H1 (cell line): ENCODE measurements around the gene VIT. TPM values are rescaled to one million over a fixed set of nuclear protein-coding genes. Genes with fewer than 3 reads are reported as not detected.

Experiments
- CTCF ChIA-PET: fragments of 300-600 bp; sonication (Branson Sonifier 250); formaldehyde crosslinking; loops from one replicate; lab custom pipeline; 2021; ENCODE audit not compliant: partially characterized antibody; lab: Charles Lee
- POLR2A ChIA-PET: fragments of 300-600 bp; sonication (Branson Sonifier 250); formaldehyde crosslinking; loops from one replicate; lab custom pipeline; 2021; ENCODE audit warnings: inconsistent platforms; ENCODE audit not compliant: partially characterized antibody; lab: Charles Lee
- DNase-seq, 2 experiments: peaks; one replicate each; pipeline versions ENCODE4 v3.0.0 to v3.0.0-alpha.2; 2010 to 2022; ENCODE audit warnings: low spot score in 2 of 2, low read depth in 1 of 2, mixed read lengths in 1 of 2
- FAIRE-seq: peaks from 2 replicates; lab custom pipeline; 2011; peaks lifted over from hg19 to GRCh38; lab: Jason Lieb, UNC
- H2AFZ ChIP-seq: 2 replicates; pipeline ENCODE4 v1.8.1; 2012; ENCODE audit warnings: low read length, inconsistent platforms
- H2AK5ac ChIP-seq: 2 replicates; pipeline ENCODE4 v1.6.1; 2013; ENCODE audit warnings: low read depth, low read length
- H2BK120ac ChIP-seq: replicated peaks from 2 replicates; pipeline ENCODE3; 2013; ENCODE audit warnings: low read depth, low read length, inconsistent platforms
- H2BK12ac ChIP-seq: 2 replicates; pipeline ENCODE4 v1.6.1; 2013; ENCODE audit warnings: low read depth, low read length
- H2BK15ac ChIP-seq: 2 replicates; pipeline ENCODE4 v1.6.1; 2013; ENCODE audit warnings: low read length
- H2BK20ac ChIP-seq: 2 replicates; pipeline ENCODE4 v1.6.1; 2013; ENCODE audit warnings: low read length
- H2BK5ac ChIP-seq: 2 replicates; pipeline ENCODE4 v1.6.1; 2013; ENCODE audit warnings: low read depth, low read length
- H3K14ac ChIP-seq: 2 replicates; pipeline ENCODE4 v1.6.1; 2013; ENCODE audit warnings: inconsistent platforms; ENCODE audit not compliant: insufficient read length
- H3K18ac ChIP-seq: 2 replicates; pipeline ENCODE4 v1.6.1; 2013; ENCODE audit warnings: low read length; ENCODE audit errors: extremely low read depth
- H3K23ac ChIP-seq: 2 replicates; pipeline ENCODE4 v1.6.1; 2013; ENCODE audit warnings: inconsistent platforms; ENCODE audit not compliant: insufficient read length
- H3K23me2 ChIP-seq: 2 replicates; pipeline ENCODE4 v1.6.1; 2013; ENCODE audit warnings: low read depth, low read length
- H3K27ac ChIP-seq: 2 replicates; pipeline ENCODE4 v1.6.1; 2011; ENCODE audit warnings: low read depth, low read length, inconsistent platforms
- H3K27me3 ChIP-seq, 4 experiments: replicated peaks in 1 of 4; 1 replicate in 1 of 4; 2 replicates in 3 of 4; pipeline versions ENCODE4 v1.6.1 to v1.8.1; 2011 to 2013; ENCODE audit warnings: low read length in 3 of 4, mild to moderate bottlenecking in 3 of 4, inconsistent platforms in 2 of 4, mixed read lengths in 2 of 4, moderate library complexity in 1 of 4; ENCODE audit not compliant: control insufficient read depth in 3 of 4, insufficient read depth in 3 of 4; ENCODE audit errors: extremely low read depth in 1 of 4
- H3K36me3 ChIP-seq, 4 experiments: 2 replicates each; pipeline versions ENCODE4 v1.6.1 to v1.8.1; 2011 to 2013; ENCODE audit warnings: mild to moderate bottlenecking in 4 of 4, low read length in 3 of 4, moderate library complexity in 2 of 4, control low read depth in 1 of 4, inconsistent platforms in 1 of 4; ENCODE audit not compliant: insufficient read depth in 4 of 4, control insufficient read depth in 2 of 4
- H3K4ac ChIP-seq: replicated peaks from 2 replicates; pipeline ENCODE3; 2013; ENCODE audit warnings: low read length, low read depth, mixed read lengths, inconsistent platforms; ENCODE audit not compliant: insufficient read length
- H3K4me1 ChIP-seq, 4 experiments: replicated peaks in 1 of 4; 1 replicate in 1 of 4; 2 replicates in 3 of 4; pipeline versions ENCODE4 v1.6.1 to v1.8.1; 2011 to 2013; ENCODE audit warnings: low read length in 3 of 4, inconsistent platforms in 2 of 4, mixed read lengths in 1 of 4; ENCODE audit not compliant: insufficient read depth in 4 of 4, control insufficient read depth in 3 of 4
- H3K4me2 ChIP-seq, 2 experiments: 2 replicates each; pipeline versions ENCODE4 v1.6.1 to v1.8.1; 2011 to 2013; ENCODE audit warnings: low read depth in 2 of 2, low read length in 2 of 2, control low read depth in 1 of 2, inconsistent platforms in 1 of 2, mild to moderate bottlenecking in 1 of 2; ENCODE audit not compliant: insufficient read depth in 1 of 2
- H3K4me3 ChIP-seq, 4 experiments: fragments of 200-600, 300-600 bp in 1 of 4; sonication (generic), shearing (Covaris generic), sonication (Bioruptor Twin) in 1 of 4; 2 replicates each; pipeline versions ENCODE4 v1.5.1 to v1.8.1; 2011 to 2016; ENCODE audit warnings: low read length in 4 of 4, low read depth in 3 of 4, control low read depth in 2 of 4, inconsistent platforms in 2 of 4, mild to moderate bottlenecking in 2 of 4, mixed read lengths in 1 of 4, moderate library complexity in 1 of 4; ENCODE audit not compliant: insufficient read depth in 2 of 4; ENCODE audit errors: extremely low read depth in 1 of 4
- H3K56ac ChIP-seq: replicated peaks from 2 replicates; pipeline ENCODE3; 2013; ENCODE audit warnings: low read depth, mild to moderate bottlenecking, mixed read lengths, low read length, inconsistent platforms; ENCODE audit not compliant: insufficient read length
- H3K79me1 ChIP-seq: 2 replicates; pipeline ENCODE4 v1.6.1; 2013; ENCODE audit warnings: low read depth, low read length, control low read depth
- H3K79me2 ChIP-seq, 2 experiments: 2 replicates each; pipeline versions ENCODE4 v1.6.1 to v1.8.1; 2012 to 2013; ENCODE audit warnings: low read length in 2 of 2, mild to moderate bottlenecking in 2 of 2, inconsistent platforms in 1 of 2; ENCODE audit not compliant: insufficient read depth in 2 of 2, control insufficient read depth in 1 of 2
- H3K9ac ChIP-seq, 4 experiments: replicated peaks in 1 of 4; 1 replicate in 1 of 4; 2 replicates in 3 of 4; pipeline versions ENCODE4 v1.6.1 to v1.8.1; 2011 to 2013; ENCODE audit warnings: low read depth in 3 of 4, low read length in 3 of 4, control low read depth in 2 of 4, mild to moderate bottlenecking in 2 of 4, moderate library complexity in 2 of 4, inconsistent platforms in 1 of 4; ENCODE audit errors: extremely low read depth in 1 of 4
- H3K9me3 ChIP-seq, 2 experiments: 2 replicates each; pipeline versions ENCODE4 v1.6.1 to v1.8.1; 2012 to 2013; ENCODE audit warnings: mild to moderate bottlenecking in 2 of 2, moderate library complexity in 2 of 2, control low read depth in 1 of 2, inconsistent platforms in 1 of 2, low read depth in 1 of 2, low read length in 1 of 2, mixed read lengths in 1 of 2; ENCODE audit not compliant: insufficient read depth in 2 of 2
- H4K20me1 ChIP-seq, 2 experiments: replicated peaks in 1 of 2; 2 replicates each; pipeline versions ENCODE3 to v1.8.1; 2011 to 2013; ENCODE audit warnings: inconsistent platforms in 2 of 2, low read length in 2 of 2, mild to moderate bottlenecking in 1 of 2; ENCODE audit not compliant: insufficient read depth in 2 of 2, control insufficient read depth in 1 of 2
- H4K5ac ChIP-seq: 2 replicates; pipeline ENCODE4 v1.6.1; 2013; ENCODE audit warnings: low read length, low read depth, mixed read lengths, inconsistent platforms; ENCODE audit not compliant: insufficient read length
- H4K8ac ChIP-seq: 2 replicates; pipeline ENCODE4 v1.8.0; 2013; ENCODE audit warnings: mild to moderate bottlenecking, moderate library complexity, low read length, inconsistent platforms; ENCODE audit not compliant: insufficient read depth; ENCODE audit errors: extremely low read depth
- H4K91ac ChIP-seq: replicated peaks from 2 replicates; pipeline ENCODE3; 2013; ENCODE audit warnings: low read length, mixed read lengths, inconsistent platforms; ENCODE audit not compliant: insufficient read length
- ASH2L ChIP-seq: fragments of 200-600, 300-600 bp; sonication (generic); IDR thresholded peaks from one replicate; pipeline ENCODE4 v1.7.1; 2017; ENCODE audit warnings: low read length
- ATF3 ChIP-seq: IDR thresholded peaks from 2 replicates; pipeline ENCODE4 v1.6.1; 2011; ENCODE audit warnings: low read depth, mild to moderate bottlenecking, low read length; ENCODE audit not compliant: insufficient read depth
- CTBP2 ChIP-seq: IDR thresholded peaks from 2 replicates; pipeline ENCODE4 v1.7.0; 2011; ENCODE audit warnings: borderline replicate concordance, mild to moderate bottlenecking, moderate library complexity, mixed read lengths, low read length; ENCODE audit not compliant: insufficient read depth, insufficient read length
- EGR1 ChIP-seq: IDR thresholded peaks from 2 replicates; pipeline ENCODE4 v1.6.1; 2011; ENCODE audit warnings: low read depth, low read length, borderline replicate concordance
- EZH2 ChIP-seq: fragments of 200-600 bp; sonication (generic); IDR thresholded peaks from 2 replicates; pipeline ENCODE4 v1.7.1; 2012; ENCODE audit warnings: low read depth, mild to moderate bottlenecking, moderate library complexity, low read length, inconsistent platforms; ENCODE audit not compliant: severe bottlenecking
- FOSL1 ChIP-seq: IDR thresholded peaks from 2 replicates; pipeline ENCODE4 v1.6.1; 2011; ENCODE audit warnings: mild to moderate bottlenecking, low read depth, low read length, moderate library complexity; ENCODE audit not compliant: insufficient read depth
- NANOG ChIP-seq: IDR thresholded peaks from 2 replicates; pipeline ENCODE4 v1.6.1; 2011; ENCODE audit warnings: low read length, low read depth, mild to moderate bottlenecking, inconsistent platforms; ENCODE audit not compliant: insufficient read depth, poor library complexity, severe bottlenecking
- RAD21 ChIP-seq, 2 experiments: IDR thresholded peaks in 1 of 2; conservative IDR thresholded peaks in 1 of 2; 2 replicates each; pipeline ENCODE4 v1.6.1; 2011; ENCODE audit warnings: low read depth in 2 of 2, low read length in 2 of 2, improper control_type of control experiment in 1 of 2, inconsistent platforms in 1 of 2, mild to moderate bottlenecking in 1 of 2, moderate library complexity in 1 of 2
- SAP30 ChIP-seq: fragments of 300-600 bp; sonication (generic); IDR thresholded peaks from 2 replicates; pipeline ENCODE4 v1.7.1; 2012; ENCODE audit warnings: low read length, moderate library complexity, mild to moderate bottlenecking, inconsistent platforms; ENCODE audit not compliant: insufficient read depth, insufficient replicate concordance
- SIRT6 ChIP-seq: IDR thresholded peaks from one replicate; pipeline ENCODE4 v1.7.1; 2012; ENCODE audit warnings: low read length, inconsistent platforms
- WGBS, 2 experiments: shearing (Covaris generic) in 1 of 2; methylation state at CpG; one replicate each; pipeline versions ENCODE4 v1.1.6 to v1.1.7; 2013 to 2015; ENCODE audit warnings: low lambda C conversion rate in 2 of 2, mixed read lengths in 2 of 2, inconsistent platforms in 1 of 2, low coverage in 1 of 2, missing lambda C conversion rate in 1 of 2; ENCODE audit not compliant: insufficient replicate concordance in 2 of 2, insufficient coverage in 1 of 2, insufficient read length in 1 of 2; ENCODE audit errors: extremely low coverage in 1 of 2, missing lambda C conversion rate in 1 of 2; 5-methylcytosine and 5-hydroxymethylcytosine counted together
- polyA plus RNA-seq, 7 experiments: library from polyadenylated mRNA; depleted of rRNA in 3 of 7; stranded (reverse) in 5 of 7; unstranded in 2 of 7; fragments of >200 nt in 5 of 7; fragments of 200-250 nt in 2 of 7; gene quantifications; 1 replicate in 5 of 7; 2 replicates in 1 of 7; 4 replicates in 1 of 7; pipeline versions ENCODE4 v1.2.1 to v1.2.3, GENCODE V29; 2011 to 2013; ENCODE audit warnings: missing spikeins in 2 of 7, mixed read lengths in 2 of 7
- total RNA-seq: library from RNA; stranded (reverse); fragmentation: NEBNext Ultra II Directional; extraction: Animal tissue kit (Norgen Biotek cat#: 25700); gene quantifications from 2 replicates; pipeline ENCODE4 v1.2.1, GENCODE V29; 2021

Gene VIT
- total and polyA plus RNA-seq, 2 of the 8 experiments (the other 6 are each of a cell fraction or from before 2014, with no cell fraction given), result 0.03 TPM; not detected in 1

GRCh38 chr2:36708041-36708741 lies 11.7 kb downstream of the VIT start:
- Histone ChIP-seq H3K23ac (no peak overlapping the region), H3K23me2 (no peaks in the 10 kb centered on the region), H3K4me2 (no peak overlapping the region), H4K8ac (no peak overlapping the region), H3K36me3 (no peaks in the 10 kb centered on the region), H3K9me3 (peaks cover 0 to 11% of the 10 kb centered on the region in 2 experiments; a peak in 1 of 4 replicates), H4K5ac (no peak overlapping the region), H3K4me1 (peaks cover 0 to 2% (median 0%) of the 10 kb centered on the region in 4 experiments; a peak in 2 of 7 replicates), H3K27ac (no peak overlapping the region)
- DNase-seq, result peak in 1 of 2 experiments; percentile 30
- TF ChIP-seq EZH2, result no peak
- no peak for TF ChIP-seq SIRT6
- no peak for TF ChIP-seq RAD21 (IDR thresholded peaks at IDR 0.05 in 1 of 2, conservative IDR thresholded peaks at IDR 0.05 in 1 of 2; ENCODE audit: low read depth in 2 of 2, low read length in 2 of 2)
- TF ChIP-seq ASH2L, result no peak
- no peak for TF ChIP-seq ATF3
- TF ChIP-seq FOSL1, result no peak
- no peak for TF ChIP-seq EGR1
- TF ChIP-seq CTBP2, result no peak
- TF ChIP-seq SAP30, result no peak
- no peak for TF ChIP-seq NANOG
- TF ChIP-seq, all 59 proteins: peak for 0
- H2AK5ac ChIP-seq, result no peak overlapping the region
- H4K91ac ChIP-seq, result no peak overlapping the region
- no peak overlapping the region for H3K9ac ChIP-seq
- 0 out of 2 replicates have a peak overlapping the region, but pooled peaks have one; percentile 33 for H2AFZ ChIP-seq
- H3K27me3 ChIP-seq, result no peaks in the 10 kb centered on the region
- no peaks in the 10 kb centered on the region for H3K79me1 ChIP-seq
- no peak overlapping the region for H3K56ac ChIP-seq
- no peaks in the 10 kb centered on the region for H4K20me1 ChIP-seq
- no peak overlapping the region for H2BK20ac ChIP-seq
- no peak overlapping the region for H2BK120ac ChIP-seq
- no peak overlapping the region for H3K4me3 ChIP-seq
- no peak overlapping the region for H3K14ac ChIP-seq
- 86% methylated on average over 8 of the region's 8 CpGs; no CpG with 5 or more reads in 1 of the 2 experiments for WGBS, 2 experiments
- H3K18ac ChIP-seq, result no peak overlapping the region
- no peaks in the 10 kb centered on the region for H3K79me2 ChIP-seq
- no peak overlapping the region for H3K4ac ChIP-seq
- ChIA-PET CTCF (interaction anchor here (0.8 to 2.5 kb wide), 9 partner anchors 8 to 78 kb away, joined by 3 to 12 read pairs (median 4); no protein-coding TSS in a partner anchor), POLR2A (no interaction called here)
- H2BK12ac ChIP-seq, result no peak overlapping the region
- H2BK15ac ChIP-seq, result no peak overlapping the region
- FAIRE-seq, result no peak
- no peak overlapping the region for H2BK5ac ChIP-seq
